H1 (cell line): ENCODE data around the gene HAO1. TPM values are rescaled to one million over a fixed set of nuclear protein-coding genes. Genes with fewer than 3 reads are reported as not detected.
"Not testable (repeated sequence)": the region's sequence is repeated elsewhere in the genome, so short reads cannot be mapped to it uniquely, and the experiment has no call there.

Source experiments
- CTCF ChIA-PET: fragments of 300-600 bp; sonication (Branson Sonifier 250); formaldehyde crosslinking; loops from one replicate; lab custom pipeline; 2021; ENCODE audit not compliant: partially characterized antibody; lab: Charles Lee
- POLR2A ChIA-PET: fragments of 300-600 bp; sonication (Branson Sonifier 250); formaldehyde crosslinking; loops from one replicate; lab custom pipeline; 2021; ENCODE audit warnings: inconsistent platforms; ENCODE audit not compliant: partially characterized antibody; lab: Charles Lee
- DNase-seq, 2 experiments: peaks; one replicate each; pipeline versions ENCODE4 v3.0.0 to v3.0.0-alpha.2; 2010 to 2022; ENCODE audit warnings: low spot score in 2 of 2, low read depth in 1 of 2, mixed read lengths in 1 of 2
- FAIRE-seq: peaks from 2 replicates; lab custom pipeline; 2011; peaks lifted over from hg19 to GRCh38; lab: Jason Lieb, UNC
- H2AFZ ChIP-seq: 2 replicates; pipeline ENCODE4 v1.8.1; 2012; ENCODE audit warnings: low read length, inconsistent platforms
- H2AK5ac ChIP-seq: 2 replicates; pipeline ENCODE4 v1.6.1; 2013; ENCODE audit warnings: low read depth, low read length
- H2BK120ac ChIP-seq: replicated peaks from 2 replicates; pipeline ENCODE3; 2013; ENCODE audit warnings: low read depth, low read length, inconsistent platforms
- H2BK12ac ChIP-seq: 2 replicates; pipeline ENCODE4 v1.6.1; 2013; ENCODE audit warnings: low read depth, low read length
- H2BK15ac ChIP-seq: 2 replicates; pipeline ENCODE4 v1.6.1; 2013; ENCODE audit warnings: low read length
- H2BK20ac ChIP-seq: 2 replicates; pipeline ENCODE4 v1.6.1; 2013; ENCODE audit warnings: low read length
- H2BK5ac ChIP-seq: 2 replicates; pipeline ENCODE4 v1.6.1; 2013; ENCODE audit warnings: low read depth, low read length
- H3K14ac ChIP-seq: 2 replicates; pipeline ENCODE4 v1.6.1; 2013; ENCODE audit warnings: inconsistent platforms; ENCODE audit not compliant: insufficient read length
- H3K18ac ChIP-seq: 2 replicates; pipeline ENCODE4 v1.6.1; 2013; ENCODE audit warnings: low read length; ENCODE audit errors: extremely low read depth
- H3K23ac ChIP-seq: 2 replicates; pipeline ENCODE4 v1.6.1; 2013; ENCODE audit warnings: inconsistent platforms; ENCODE audit not compliant: insufficient read length
- H3K23me2 ChIP-seq: 2 replicates; pipeline ENCODE4 v1.6.1; 2013; ENCODE audit warnings: low read depth, low read length
- H3K27ac ChIP-seq: 2 replicates; pipeline ENCODE4 v1.6.1; 2011; ENCODE audit warnings: low read depth, low read length, inconsistent platforms
- H3K27me3 ChIP-seq, 4 experiments: replicated peaks in 1 of 4; 1 replicate in 1 of 4; 2 replicates in 3 of 4; pipeline versions ENCODE4 v1.6.1 to v1.8.1; 2011 to 2013; ENCODE audit warnings: low read length in 3 of 4, mild to moderate bottlenecking in 3 of 4, inconsistent platforms in 2 of 4, mixed read lengths in 2 of 4, moderate library complexity in 1 of 4; ENCODE audit not compliant: control insufficient read depth in 3 of 4, insufficient read depth in 3 of 4; ENCODE audit errors: extremely low read depth in 1 of 4
- H3K36me3 ChIP-seq, 4 experiments: 2 replicates each; pipeline versions ENCODE4 v1.6.1 to v1.8.1; 2011 to 2013; ENCODE audit warnings: mild to moderate bottlenecking in 4 of 4, low read length in 3 of 4, moderate library complexity in 2 of 4, control low read depth in 1 of 4, inconsistent platforms in 1 of 4; ENCODE audit not compliant: insufficient read depth in 4 of 4, control insufficient read depth in 2 of 4
- H3K4ac ChIP-seq: replicated peaks from 2 replicates; pipeline ENCODE3; 2013; ENCODE audit warnings: low read length, low read depth, mixed read lengths, inconsistent platforms; ENCODE audit not compliant: insufficient read length
- H3K4me1 ChIP-seq, 4 experiments: replicated peaks in 1 of 4; 1 replicate in 1 of 4; 2 replicates in 3 of 4; pipeline versions ENCODE4 v1.6.1 to v1.8.1; 2011 to 2013; ENCODE audit warnings: low read length in 3 of 4, inconsistent platforms in 2 of 4, mixed read lengths in 1 of 4; ENCODE audit not compliant: insufficient read depth in 4 of 4, control insufficient read depth in 3 of 4
- H3K4me2 ChIP-seq, 2 experiments: 2 replicates each; pipeline versions ENCODE4 v1.6.1 to v1.8.1; 2011 to 2013; ENCODE audit warnings: low read depth in 2 of 2, low read length in 2 of 2, control low read depth in 1 of 2, inconsistent platforms in 1 of 2, mild to moderate bottlenecking in 1 of 2; ENCODE audit not compliant: insufficient read depth in 1 of 2
- H3K4me3 ChIP-seq, 4 experiments: fragments of 200-600, 300-600 bp in 1 of 4; sonication (generic), shearing (Covaris generic), sonication (Bioruptor Twin) in 1 of 4; 2 replicates each; pipeline versions ENCODE4 v1.5.1 to v1.8.1; 2011 to 2016; ENCODE audit warnings: low read length in 4 of 4, low read depth in 3 of 4, control low read depth in 2 of 4, inconsistent platforms in 2 of 4, mild to moderate bottlenecking in 2 of 4, mixed read lengths in 1 of 4, moderate library complexity in 1 of 4; ENCODE audit not compliant: insufficient read depth in 2 of 4; ENCODE audit errors: extremely low read depth in 1 of 4
- H3K56ac ChIP-seq: replicated peaks from 2 replicates; pipeline ENCODE3; 2013; ENCODE audit warnings: low read depth, mild to moderate bottlenecking, mixed read lengths, low read length, inconsistent platforms; ENCODE audit not compliant: insufficient read length
- H3K79me1 ChIP-seq: 2 replicates; pipeline ENCODE4 v1.6.1; 2013; ENCODE audit warnings: low read depth, low read length, control low read depth
- H3K79me2 ChIP-seq, 2 experiments: 2 replicates each; pipeline versions ENCODE4 v1.6.1 to v1.8.1; 2012 to 2013; ENCODE audit warnings: low read length in 2 of 2, mild to moderate bottlenecking in 2 of 2, inconsistent platforms in 1 of 2; ENCODE audit not compliant: insufficient read depth in 2 of 2, control insufficient read depth in 1 of 2
- H3K9ac ChIP-seq, 4 experiments: replicated peaks in 1 of 4; 1 replicate in 1 of 4; 2 replicates in 3 of 4; pipeline versions ENCODE4 v1.6.1 to v1.8.1; 2011 to 2013; ENCODE audit warnings: low read depth in 3 of 4, low read length in 3 of 4, control low read depth in 2 of 4, mild to moderate bottlenecking in 2 of 4, moderate library complexity in 2 of 4, inconsistent platforms in 1 of 4; ENCODE audit errors: extremely low read depth in 1 of 4
- H3K9me3 ChIP-seq, 2 experiments: 2 replicates each; pipeline versions ENCODE4 v1.6.1 to v1.8.1; 2012 to 2013; ENCODE audit warnings: mild to moderate bottlenecking in 2 of 2, moderate library complexity in 2 of 2, control low read depth in 1 of 2, inconsistent platforms in 1 of 2, low read depth in 1 of 2, low read length in 1 of 2, mixed read lengths in 1 of 2; ENCODE audit not compliant: insufficient read depth in 2 of 2
- H4K20me1 ChIP-seq, 2 experiments: replicated peaks in 1 of 2; 2 replicates each; pipeline versions ENCODE3 to v1.8.1; 2011 to 2013; ENCODE audit warnings: inconsistent platforms in 2 of 2, low read length in 2 of 2, mild to moderate bottlenecking in 1 of 2; ENCODE audit not compliant: insufficient read depth in 2 of 2, control insufficient read depth in 1 of 2
- H4K5ac ChIP-seq: 2 replicates; pipeline ENCODE4 v1.6.1; 2013; ENCODE audit warnings: low read length, low read depth, mixed read lengths, inconsistent platforms; ENCODE audit not compliant: insufficient read length
- H4K8ac ChIP-seq: 2 replicates; pipeline ENCODE4 v1.8.0; 2013; ENCODE audit warnings: mild to moderate bottlenecking, moderate library complexity, low read length, inconsistent platforms; ENCODE audit not compliant: insufficient read depth; ENCODE audit errors: extremely low read depth
- H4K91ac ChIP-seq: replicated peaks from 2 replicates; pipeline ENCODE3; 2013; ENCODE audit warnings: low read length, mixed read lengths, inconsistent platforms; ENCODE audit not compliant: insufficient read length
- WGBS, 2 experiments: shearing (Covaris generic) in 1 of 2; methylation state at CpG; one replicate each; pipeline versions ENCODE4 v1.1.6 to v1.1.7; 2013 to 2015; ENCODE audit warnings: low lambda C conversion rate in 2 of 2, mixed read lengths in 2 of 2, inconsistent platforms in 1 of 2, low coverage in 1 of 2, missing lambda C conversion rate in 1 of 2; ENCODE audit not compliant: insufficient replicate concordance in 2 of 2, insufficient coverage in 1 of 2, insufficient read length in 1 of 2; ENCODE audit errors: extremely low coverage in 1 of 2, missing lambda C conversion rate in 1 of 2; 5-methylcytosine and 5-hydroxymethylcytosine counted together
- polyA plus RNA-seq, 7 experiments: library from polyadenylated mRNA; depleted of rRNA in 3 of 7; stranded (reverse) in 5 of 7; unstranded in 2 of 7; fragments of >200 nt in 5 of 7; fragments of 200-250 nt in 2 of 7; gene quantifications; 1 replicate in 5 of 7; 2 replicates in 1 of 7; 4 replicates in 1 of 7; pipeline versions ENCODE4 v1.2.1 to v1.2.3, GENCODE V29; 2011 to 2013; ENCODE audit warnings: missing spikeins in 2 of 7, mixed read lengths in 2 of 7
- total RNA-seq: library from RNA; stranded (reverse); fragmentation: NEBNext Ultra II Directional; extraction: Animal tissue kit (Norgen Biotek cat#: 25700); gene quantifications from 2 replicates; pipeline ENCODE4 v1.2.1, GENCODE V29; 2021

The HAO1 gene
- total and polyA plus RNA-seq, 2 of the 8 experiments (the other 6 are each of a cell fraction or from before 2014, with no cell fraction given): not detected

GRCh38 chr20:7956561-7956960 lies 16.3 kb upstream of the HAO1 start:
- H2BK120ac ChIP-seq, H3K27me3 ChIP-seq, H4K8ac ChIP-seq, H3K4me1 ChIP-seq, H2BK20ac ChIP-seq, H3K14ac ChIP-seq, H4K5ac ChIP-seq, H3K9ac ChIP-seq, H3K4ac ChIP-seq, H4K91ac ChIP-seq, H2BK12ac ChIP-seq, FAIRE-seq, H2AK5ac ChIP-seq, CTCF ChIA-PET, DNase-seq, POLR2A ChIA-PET, H3K4me2 ChIP-seq, H3K4me3 ChIP-seq, H3K79me1 ChIP-seq, H2AFZ ChIP-seq, H4K20me1 ChIP-seq, H3K27ac ChIP-seq, H2BK15ac ChIP-seq, H3K23ac ChIP-seq, H3K23me2 ChIP-seq, H2BK5ac ChIP-seq, H3K36me3 ChIP-seq, H3K56ac ChIP-seq, H3K79me2 ChIP-seq, H3K18ac ChIP-seq: not testable (repeated sequence)
- 89% methylated on average over 9 of the region's 9 CpGs; no CpG with 5 or more reads in 1 of the 2 experiments for WGBS, 2 experiments
- peaks cover 13 to 15% of the 10 kb centered on the region in 2 experiments for H3K9me3 ChIP-seq
